IMR-90 (cell line): ENCODE data around the gene NET1. TPM values are rescaled to one million over a fixed set of nuclear protein-coding genes. Genes with fewer than 3 reads are reported as not detected.

Experiments
- ATAC-seq: fragments of 200-7000 bp; cut with Tn5 transposase; 2 replicates; pipeline ENCODE4 v1.9.1; 2020; ENCODE audit warnings: low read depth, mild to moderate bottlenecking, moderate library complexity
- BruUV-seq: library from RNA; stranded (reverse); fragments of 400-500 nt; replicated peaks from 2 replicates; lab custom pipeline; 2021; lab: Mats Ljungman, UMichigan
- CTCF ChIA-PET: fragments of 300-600 bp; formaldehyde crosslinking; extraction: SDS; loops from one replicate; lab custom pipeline; 2021; ENCODE audit warnings: antibody characterized with exemption; lab: Yijun Ruan, JAX
- POLR2A ChIA-PET: fragments of 300-600 bp; sonication (Branson Sonifier 250); formaldehyde crosslinking; loops from one replicate; lab custom pipeline; 2022; ENCODE audit warnings: antibody characterized with exemption; ENCODE audit not compliant: unreplicated experiment; lab: Charles Lee
- DNase-seq: peaks from one replicate; pipeline ENCODE4 v3.0.0; 2013
- H2AFZ ChIP-seq: replicated peaks from 2 replicates; pipeline ENCODE3; 2013; ENCODE audit warnings: low read length, mild to moderate bottlenecking; ENCODE audit not compliant: poor library complexity
- H2AK5ac ChIP-seq: 2 replicates; pipeline ENCODE4 v1.6.1; 2013; ENCODE audit warnings: low read depth, low read length, inconsistent platforms
- H2AK9ac ChIP-seq: replicated peaks from 2 replicates; pipeline ENCODE3; 2013; ENCODE audit warnings: mild to moderate bottlenecking, low read depth, low read length, moderate library complexity; ENCODE audit not compliant: poor library complexity
- H2BK120ac ChIP-seq: 2 replicates; pipeline ENCODE4 v1.6.1; 2013; ENCODE audit warnings: low read depth, low read length, inconsistent platforms
- H2BK15ac ChIP-seq: 3 replicates; pipeline ENCODE4 v1.6.1; 2013; ENCODE audit warnings: low read depth, low read length, inconsistent platforms
- H2BK20ac ChIP-seq: 2 replicates; pipeline ENCODE4 v1.6.1; 2013; ENCODE audit warnings: low read depth, mild to moderate bottlenecking, inconsistent platforms, low read length, moderate library complexity
- H2BK5ac ChIP-seq: 2 replicates; pipeline ENCODE4 v1.6.1; 2013; ENCODE audit warnings: mild to moderate bottlenecking, low read depth, low read length, inconsistent platforms; ENCODE audit not compliant: poor library complexity, severe bottlenecking
- H3K14ac ChIP-seq: replicated peaks from 2 replicates; pipeline ENCODE4 v1.6.1; 2013; ENCODE audit warnings: low read depth, low read length, inconsistent platforms
- H3K18ac ChIP-seq: 2 replicates; pipeline ENCODE4 v1.6.1; 2013; ENCODE audit warnings: low read depth, low read length, control low read depth
- H3K23ac ChIP-seq: 2 replicates; pipeline ENCODE4 v1.6.1; 2013; ENCODE audit warnings: low read depth, low read length, inconsistent platforms
- H3K27ac ChIP-seq: 2 replicates; pipeline ENCODE4 v1.5.1; 2013; ENCODE audit warnings: mild to moderate bottlenecking, control low read depth, low read length; ENCODE audit not compliant: insufficient read depth
- H3K27me3 ChIP-seq: 2 replicates; pipeline ENCODE4 v1.6.1; 2013; ENCODE audit warnings: low read length; ENCODE audit not compliant: control insufficient read depth, insufficient read depth
- H3K36me3 ChIP-seq: 2 replicates; pipeline ENCODE4 v1.6.1; 2013; ENCODE audit warnings: low read length, mixed read lengths; ENCODE audit not compliant: control insufficient read depth, insufficient read depth
- H3K4ac ChIP-seq: 2 replicates; pipeline ENCODE4 v1.6.1; 2013; ENCODE audit warnings: low read depth, low read length, inconsistent platforms
- H3K4me1 ChIP-seq: 2 replicates; pipeline ENCODE4 v1.6.1; 2013; ENCODE audit warnings: low read length, mixed read lengths; ENCODE audit not compliant: control insufficient read depth, insufficient read depth
- H3K4me2 ChIP-seq: 2 replicates; pipeline ENCODE4 v1.6.1; 2013; ENCODE audit warnings: low read depth, mild to moderate bottlenecking, control low read depth, low read length, moderate library complexity
- H3K4me3 ChIP-seq: 2 replicates; pipeline ENCODE4 v1.5.1; 2013; ENCODE audit warnings: low read depth, mild to moderate bottlenecking, control low read depth, low read length, moderate library complexity; ENCODE audit not compliant: insufficient read depth
- H3K56ac ChIP-seq: 2 replicates; pipeline ENCODE4 v1.6.1; 2013; ENCODE audit warnings: low read length, inconsistent platforms; ENCODE audit not compliant: insufficient read depth; ENCODE audit errors: extremely low read depth
- H3K79me1 ChIP-seq, 2 experiments: 2 replicates each; pipeline ENCODE4 v1.6.1; 2013; ENCODE audit warnings: low read length in 2 of 2, inconsistent platforms in 1 of 2, low read depth in 1 of 2
- H3K9ac ChIP-seq: 2 replicates; pipeline ENCODE4 v1.6.1; 2013; ENCODE audit warnings: low read depth, low read length, control low read depth
- H3K9me1 ChIP-seq: 2 replicates; pipeline ENCODE4 v1.6.1; 2013; ENCODE audit warnings: low read length, inconsistent platforms; ENCODE audit not compliant: insufficient read depth
- H3K9me3 ChIP-seq: 2 replicates; pipeline ENCODE4 v1.6.1; 2013; ENCODE audit warnings: low read length; ENCODE audit not compliant: control insufficient read depth, insufficient read depth
- H4K20me1 ChIP-seq: 2 replicates; pipeline ENCODE4 v1.6.1; 2013; ENCODE audit warnings: low read length, inconsistent platforms; ENCODE audit not compliant: insufficient read depth
- H4K5ac ChIP-seq: 2 replicates; pipeline ENCODE4 v1.6.1; 2013; ENCODE audit warnings: mild to moderate bottlenecking, low read depth, low read length, control low read depth
- H4K8ac ChIP-seq, 2 experiments: 2 replicates each; pipeline ENCODE4 v1.6.1; 2013; ENCODE audit warnings: low read depth in 2 of 2, low read length in 2 of 2, control low read depth in 1 of 2, inconsistent platforms in 1 of 2
- H4K91ac ChIP-seq: 2 replicates; pipeline ENCODE4 v1.6.1; 2013; ENCODE audit warnings: low read depth, low read length, inconsistent platforms; ENCODE audit not compliant: insufficient read depth
- BHLHE40 ChIP-seq: fragments of 150-350 bp; IDR thresholded peaks from 2 replicates; pipeline ENCODE4 v1.6.1; 2016; ENCODE audit warnings: mild to moderate bottlenecking, low read depth, low read length
- CEBPB ChIP-seq: IDR thresholded peaks from 2 replicates; pipeline ENCODE4 v1.6.1; 2012; ENCODE audit warnings: low read depth, low read length, improper control_type of control experiment
- CHD1 ChIP-seq: IDR thresholded peaks from 2 replicates; pipeline ENCODE4 v1.6.1; 2012; ENCODE audit warnings: low read depth, low read length, improper control_type of control experiment
- CTCF ChIP-seq: conservative IDR thresholded peaks from 2 replicates; pipeline ENCODE4 v1.5.1; 2012; ENCODE audit warnings: mild to moderate bottlenecking, low read depth, low read length, improper control_type of control experiment
- FOS ChIP-seq: fragments of 150-350 bp; IDR thresholded peaks from 2 replicates; pipeline ENCODE4 v1.6.1; 2016; ENCODE audit warnings: low read depth, low read length
- MAFK ChIP-seq: IDR thresholded peaks from 2 replicates; pipeline ENCODE4 v1.6.1; 2012; ENCODE audit warnings: low read depth, low read length, improper control_type of control experiment
- MAZ ChIP-seq: IDR thresholded peaks from 2 replicates; pipeline ENCODE4 v1.6.1; 2012; ENCODE audit warnings: low read depth, mild to moderate bottlenecking, low read length, improper control_type of control experiment, moderate library complexity, borderline replicate concordance
- MXI1 ChIP-seq: IDR thresholded peaks from 2 replicates; pipeline ENCODE4 v1.6.1; 2012; ENCODE audit warnings: low read depth, mild to moderate bottlenecking, low read length, moderate library complexity, borderline replicate concordance
- NFE2L2 ChIP-seq: fragments of 150-350 bp; IDR thresholded peaks from 2 replicates; pipeline ENCODE4 v1.6.1; 2016; ENCODE audit warnings: low read depth, mild to moderate bottlenecking, low read length
- POLR2A ChIP-seq: IDR thresholded peaks from 2 replicates; pipeline ENCODE4 v1.6.1; 2012; ENCODE audit warnings: mild to moderate bottlenecking, low read depth, low read length
- RAD21 ChIP-seq: IDR thresholded peaks from 2 replicates; pipeline ENCODE4 v1.6.1; 2012; ENCODE audit warnings: low read length, improper control_type of control experiment
- RCOR1 ChIP-seq: IDR thresholded peaks from 2 replicates; pipeline ENCODE4 v1.6.1; 2012; ENCODE audit warnings: mild to moderate bottlenecking, low read length, improper control_type of control experiment; ENCODE audit not compliant: insufficient replicate concordance
- RFX5 ChIP-seq: IDR thresholded peaks from 2 replicates; pipeline ENCODE4 v1.8.0; 2012; ENCODE audit warnings: low read depth, mild to moderate bottlenecking, low read length, moderate library complexity
- WGBS, 2 experiments: methylation state at CpG; one replicate each; pipeline versions ENCODE4 v1.1.5 to v1.1.7; 2013; ENCODE audit warnings: missing lambda C conversion rate in 2 of 2; ENCODE audit not compliant: insufficient read length in 1 of 2; ENCODE audit errors: extremely low coverage in 2 of 2; 5-methylcytosine and 5-hydroxymethylcytosine counted together
- dilution Hi-C: fragments of 300-500 bp; cut with HindIII; formaldehyde crosslinking; loops from one replicate; pipeline ENCODE4 v1.14.3; 2018; ENCODE audit warnings: low sequenced_read_pairs; ENCODE audit not compliant: unreplicated experiment
- in situ Hi-C: fragments of 300-500 bp; cut with MboI; formaldehyde crosslinking; loops from 3 replicates; pipeline ENCODE4 v1.14.3; 2019; ENCODE audit warnings: low sequenced_read_pairs, inconsistent platforms, mixed read lengths
- intact Hi-C: fragments of 100-400 bp; cut with micrococcal nuclease; formaldehyde crosslinking; loops from 2 replicates; pipeline ENCODE4 v1.10.0; 2022
- polyA plus RNA-seq, 3 experiments: library from polyadenylated mRNA; depleted of rRNA; stranded (reverse); fragments of >200 nt; gene quantifications; 2 replicates each; pipeline ENCODE4 v1.2.3, GENCODE V29; 2012; ENCODE audit warnings: low replicate concordance in 1 of 3
- total RNA-seq: library from RNA; depleted of rRNA; stranded (reverse); fragments of >200 nt; gene quantifications from 2 replicates; pipeline ENCODE4 v1.2.3, GENCODE V29; 2012
- TF ChIP-seq, protein P1 (sequence below): fragments of 150-350 bp; IDR thresholded peaks from 2 replicates; pipeline ENCODE4 v1.6.1; 2016; ENCODE audit warnings: low read depth, mild to moderate bottlenecking, low read length, moderate library complexity, borderline replicate concordance
- TF ChIP-seq, protein P2 (sequence below): fragments of 150-350 bp; IDR thresholded peaks from 2 replicates; pipeline ENCODE4 v1.6.1; 2017; ENCODE audit warnings: mild to moderate bottlenecking, antibody characterized with exemption, low read length, low read depth

The NET1 gene
- total and polyA plus RNA-seq, 2 of the 4 experiments (the other 2 are of a cell fraction) = 20.0 to 54.7 TPM

- no peak overlapping the region; the same call in 1 of the 2 replicates for H2AK5ac ChIP-seq
- H3K23ac ChIP-seq = no peak overlapping the region
- ATAC-seq (no peak), DNase-seq (no peak)
- H3K4ac ChIP-seq = no peak overlapping the region
- no peak overlapping the region for H4K5ac ChIP-seq
- no peak overlapping the region for H3K27ac ChIP-seq
- no peak overlapping the region for H2BK120ac ChIP-seq
- no peak overlapping the region for H2AFZ ChIP-seq
- intact Hi-C loops (no loop called here), in situ Hi-C loops (no loop called here), dilution Hi-C loops (no loop called here)
- ChIA-PET CTCF (no interaction called here), POLR2A (no interaction called here)
- no peak overlapping the region for H2BK15ac ChIP-seq
- no peak overlapping the region for H3K9ac ChIP-seq
- H3K18ac ChIP-seq = no peak overlapping the region; the same call in 1 of the 2 replicates
- no peaks in the 10 kb centered on the region for H3K79me1 ChIP-seq
- H3K4me1 ChIP-seq = no peaks in the 10 kb centered on the region; the same call in 1 of the 2 replicates
- TF ChIP-seq, protein P1, sequence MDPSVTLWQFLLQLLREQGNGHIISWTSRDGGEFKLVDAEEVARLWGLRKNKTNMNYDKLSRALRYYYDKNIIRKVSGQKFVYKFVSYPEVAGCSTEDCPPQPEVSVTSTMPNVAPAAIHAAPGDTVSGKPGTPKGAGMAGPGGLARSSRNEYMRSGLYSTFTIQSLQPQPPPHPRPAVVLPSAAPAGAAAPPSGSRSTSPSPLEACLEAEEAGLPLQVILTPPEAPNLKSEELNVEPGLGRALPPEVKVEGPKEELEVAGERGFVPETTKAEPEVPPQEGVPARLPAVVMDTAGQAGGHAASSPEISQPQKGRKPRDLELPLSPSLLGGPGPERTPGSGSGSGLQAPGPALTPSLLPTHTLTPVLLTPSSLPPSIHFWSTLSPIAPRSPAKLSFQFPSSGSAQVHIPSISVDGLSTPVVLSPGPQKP = no peak
- no peak for TF ChIP-seq CTCF
- no peak for TF ChIP-seq NFE2L2
- no peak for TF ChIP-seq BHLHE40
- TF ChIP-seq RCOR1 = no peak
- TF ChIP-seq CEBPB = no peak
- TF ChIP-seq, protein P2, sequence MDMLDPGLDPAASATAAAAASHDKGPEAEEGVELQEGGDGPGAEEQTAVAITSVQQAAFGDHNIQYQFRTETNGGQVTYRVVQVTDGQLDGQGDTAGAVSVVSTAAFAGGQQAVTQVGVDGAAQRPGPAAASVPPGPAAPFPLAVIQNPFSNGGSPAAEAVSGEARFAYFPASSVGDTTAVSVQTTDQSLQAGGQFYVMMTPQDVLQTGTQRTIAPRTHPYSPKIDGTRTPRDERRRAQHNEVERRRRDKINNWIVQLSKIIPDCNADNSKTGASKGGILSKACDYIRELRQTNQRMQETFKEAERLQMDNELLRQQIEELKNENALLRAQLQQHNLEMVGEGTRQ = no peak
- no peak for TF ChIP-seq MXI1
- TF ChIP-seq MAZ = no peak
- TF ChIP-seq FOS = no peak
- TF ChIP-seq RAD21 = no peak
- no peak for TF ChIP-seq CHD1
- no peak for TF ChIP-seq RFX5
- TF ChIP-seq POLR2A = no peak
- no peak for TF ChIP-seq MAFK
- no peak overlapping the region for H2AK9ac ChIP-seq
- 100% methylated on average over 1 of the region's 11 CpGs; no CpG with 5 or more reads in 1 of the 2 experiments for WGBS, 2 experiments
- H3K36me3 ChIP-seq = no peaks in the 10 kb centered on the region
- no peak overlapping the region for H4K8ac ChIP-seq
- no peaks in the 10 kb centered on the region for H3K9me3 ChIP-seq
- H2BK20ac ChIP-seq = no peak overlapping the region
- H3K27me3 ChIP-seq = no peaks in the 10 kb centered on the region
- no peak overlapping the region for H3K14ac ChIP-seq
- H3K4me3 ChIP-seq = no peak overlapping the region
- no peak overlapping the region for H4K91ac ChIP-seq
- no peak overlapping the region for H2BK5ac ChIP-seq
- no peak overlapping the region for H3K4me2 ChIP-seq
- no peaks in the 10 kb centered on the region for H3K9me1 ChIP-seq
- H3K56ac ChIP-seq = no peak overlapping the region
- BruUV-seq = no TSS peak
- no peaks in the 10 kb centered on the region for H4K20me1 ChIP-seq
Observed at GRCh38 chr10:5477948-5478693, 65.8 kb downstream of the NET1 start.
